K562 (cell line): Measurements from ENCODE around the gene OSTF1. TPM values are rescaled to one million over a fixed set of nuclear protein-coding genes. Genes with fewer than 3 reads are reported as not detected.

Source experiments
- E2F8 ChIP-seq: fragments of 450-650 bp; IDR thresholded peaks from 2 replicates; pipeline ENCODE4 v1.7.1; 2018; ENCODE audit warnings: mild to moderate bottlenecking, low read depth; ENCODE audit not compliant: partially characterized antibody
- FOS ChIP-seq: IDR thresholded peaks from 3 replicates; pipeline ENCODE4 v1.6.1; 2011; ENCODE audit not compliant: insufficient read length; ENCODE audit errors: extremely low read depth
- FOXP1 ChIP-seq: sonication (generic); formaldehyde crosslinking; IDR thresholded peaks from 2 replicates; pipeline ENCODE4 v1.8.0; 2022; ENCODE audit warnings: mild to moderate bottlenecking, missing genetic modification reagents
- GABPA ChIP-seq: fragments of 200-800 bp; sonication (Bioruptor generic); conservative IDR thresholded peaks from 2 replicates; pipeline ENCODE4 v1.6.1; 2016; ENCODE audit warnings: low read depth, missing genetic modification characterization, missing compliant biosample characterization
- HMGXB4 ChIP-seq: sonication (generic); formaldehyde crosslinking; IDR thresholded peaks from 2 replicates; pipeline ENCODE4 v1.8.1; 2023; ENCODE audit warnings: mild to moderate bottlenecking, missing genetic modification reagents
- REST ChIP-seq, 2 experiments: fragments of 450-650 bp; formaldehyde crosslinking in 1 of 2; IDR thresholded peaks; 2 replicates each; pipeline versions ENCODE4 v1.4.0 to v1.6.1; 2014 to 2020; ENCODE audit warnings: mild to moderate bottlenecking in 2 of 2, borderline replicate concordance in 1 of 2, low read depth in 1 of 2
- SIN3A ChIP-seq, 2 experiments: fragments of 150-350 bp in 1 of 2; IDR thresholded peaks; 2 replicates each; pipeline ENCODE4 v1.6.1; 2011 to 2016; ENCODE audit warnings: borderline replicate concordance in 2 of 2, low read depth in 2 of 2, low read length in 2 of 2, mild to moderate bottlenecking in 2 of 2, moderate library complexity in 2 of 2; ENCODE audit not compliant: control insufficient read depth in 1 of 2
- UBTF ChIP-seq, 2 experiments: IDR thresholded peaks; 2 replicates each; pipeline ENCODE4 v1.6.1; 2012; ENCODE audit warnings: improper control_type of control experiment in 2 of 2, low read depth in 2 of 2, low read length in 2 of 2, borderline replicate concordance in 1 of 2
- ZC3H8 ChIP-seq: fragments of 450-650 bp; IDR thresholded peaks from 2 replicates; pipeline ENCODE4 v1.6.1; 2017
- ZNF253 ChIP-seq: fragments of 250-450 bp; sonication (Bioruptor Pico); conservative IDR thresholded peaks from 2 replicates; pipeline ENCODE4 v1.6.1; 2021; ENCODE audit warnings: mild to moderate bottlenecking
- polyA plus RNA-seq, 8 experiments: library from polyadenylated mRNA; depleted of rRNA in 4 of 8; stranded (reverse) in 5 of 8; unstranded in 3 of 8; fragments of >200 nt; fragmentation: Nextera tagmentation in 2 of 8; fragmentation: Illumina TruSeq in 1 of 8; extraction: Ambion mirVana in 2 of 8; extraction: Trizol in 1 of 8; gene quantifications; 2 replicates each; pipeline versions ENCODE4 v1.2.1 to v1.2.3, GENCODE V29; 2011 to 2014; ENCODE audit warnings: inconsistent platforms in 1 of 8, missing spikeins in 1 of 8
- total RNA-seq, 7 experiments: library from RNA; depleted of rRNA in 6 of 7; stranded (reverse); fragments of >200 nt in 6 of 7; fragmentation: Illumina TruSeq in 2 of 7; extraction: Trizol in 2 of 7; gene quantifications; 2 replicates each; pipeline versions ENCODE4 v1.2.1 to v1.2.3, GENCODE V29; 2011 to 2021; ENCODE audit warnings: low replicate concordance in 1 of 7

OSTF1 gene
- total and polyA plus RNA-seq, 9 of the 15 experiments (the other 6 are each of a cell fraction or from before 2014, with no cell fraction given): 15.0 to 37.3 (median 23.0) TPM

GRCh38 chr9:75087824-75088645 is at the start of gene OSTF1, which contains the start of gene NMRK1 (continued):
- TF ChIP-seq REST (IDR thresholded peaks at IDR 0.05; ENCODE audit: borderline replicate concordance) (peak; percentile 37), REST (CRISPR knock-in tag; IDR thresholded peaks at IDR 0.05; ENCODE audit: low read depth) (no peak), ZC3H8 (no peak), GABPA (tag) (0 out of 2 replicates have a peak, but pooled peaks have one; percentile 1), HMGXB4 (CRISPR knock-in tag) (no peak), FOS (no peak), SIN3A (IDR thresholded peaks at IDR 0.05; ENCODE audit: borderline replicate concordance in 2 of 2, control insufficient read depth in 1 of 2, low read depth in 2 of 2, low read length in 2 of 2) (no peak; a peak in 1 of 4 replicates), ZNF253 (CRISPR knock-in tag) (no peak), FOXP1 (CRISPR knock-in tag) (no peak), UBTF (IDR thresholded peaks at IDR 0.05; ENCODE audit: borderline replicate concordance in 1 of 2, low read depth in 2 of 2, low read length in 2 of 2) (0 out of 4 replicates have a peak, but pooled peaks of 1 of the 2 experiments have one; percentile 27), E2F8 (no peak)
